GM19238 (cell line): ENCODE results near the gene CFTR.
"Not testable (repeated sequence)": the region's sequence is repeated elsewhere in the genome, so short reads cannot be mapped to it uniquely, and the experiment has no call there.

Source experiments
- DNase-seq: peaks from one replicate; pipeline ENCODE4 v3.0.0; 2011; ENCODE audit warnings: low spot score; ENCODE audit not compliant: insufficient read length

CFTR gene

GRCh38 chr7:117479225-117480054, at the start of gene CFTR:
TSS of gene CFTR (plus strand) at chr7:117480025. CDS start at chr7:117480095, 70 bp downstream.
- DNase-seq = no peak

DNA sequence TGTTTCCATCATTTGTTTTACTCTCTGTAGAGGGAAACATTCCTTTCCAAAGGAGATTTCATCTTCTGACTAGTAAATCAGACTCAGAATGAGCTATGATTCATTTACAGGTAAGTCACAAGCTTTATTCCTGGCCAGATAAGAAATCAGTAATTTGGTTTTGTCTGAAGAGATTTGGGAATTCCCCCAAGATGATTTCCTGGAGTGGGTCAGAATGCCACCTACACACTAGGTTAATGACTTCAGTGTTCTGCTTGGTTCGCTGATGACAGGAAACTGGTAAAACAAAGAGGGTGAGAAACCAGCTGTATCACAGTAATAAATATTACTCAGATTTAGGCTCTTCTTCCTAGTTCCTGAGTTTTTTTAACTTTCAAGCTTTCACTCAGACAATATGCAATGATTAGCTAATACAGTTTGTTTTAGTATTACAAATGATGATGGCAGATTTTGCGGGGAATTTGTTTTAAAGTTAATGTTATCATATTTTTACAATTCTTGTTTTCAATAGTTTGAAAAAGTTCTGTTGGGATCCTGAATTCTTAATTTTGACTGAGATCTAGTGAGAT, 44.3 kb upstream of the CFTR start:
- DNase-seq = no peak

DNA sequence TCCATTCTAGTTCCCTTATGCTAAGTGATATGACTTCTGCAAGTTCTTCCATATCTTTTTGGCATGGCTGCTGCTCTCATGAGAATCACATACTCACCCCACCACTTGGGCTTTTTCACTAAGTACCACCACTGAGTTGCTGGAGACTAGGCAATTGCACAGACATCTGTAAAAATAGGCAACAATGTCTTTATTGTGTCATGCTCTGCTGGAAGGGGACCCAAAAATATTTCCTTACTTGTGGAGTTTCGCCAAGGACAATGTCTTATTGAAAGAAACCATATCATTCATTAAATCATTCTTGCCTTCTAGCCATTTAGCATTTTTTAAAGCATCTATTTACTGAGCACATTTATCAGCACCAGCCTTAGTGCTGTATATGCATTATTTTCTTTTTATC, 35.2 kb upstream of the CFTR start:
- no peak for DNase-seq

- no peak for DNase-seq
Observed at GRCh38 chr7:117445206-117445605, 34.6 kb upstream of the CFTR start.

DNA sequence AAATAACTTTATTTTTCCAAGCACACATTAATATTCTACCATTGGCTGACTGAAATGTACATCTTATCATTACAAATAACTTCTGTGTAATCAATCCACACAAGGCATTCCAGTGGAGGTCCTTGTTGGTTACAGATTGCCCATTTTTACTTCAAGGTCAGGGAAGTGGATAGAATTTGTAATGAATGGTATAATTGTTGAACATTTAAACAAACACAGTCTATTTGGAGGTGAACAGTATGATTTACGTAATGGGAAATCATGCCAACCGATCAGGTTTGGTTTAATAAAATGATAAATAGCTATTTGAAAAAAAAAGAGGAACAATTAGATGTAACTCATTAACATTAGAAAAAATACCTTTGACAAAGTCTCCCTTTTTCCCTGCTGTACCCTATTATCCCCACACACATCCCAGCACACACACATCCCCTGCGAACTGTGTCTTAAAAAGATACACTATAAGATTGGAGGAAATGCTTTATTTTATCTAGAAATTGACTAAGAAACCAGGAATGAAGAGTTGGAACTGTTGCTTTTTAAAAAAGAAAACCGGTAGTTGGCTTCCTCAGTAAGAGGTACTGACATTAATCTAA, 33.5 kb upstream of the CFTR start:
- DNase-seq = no peak

DNA sequence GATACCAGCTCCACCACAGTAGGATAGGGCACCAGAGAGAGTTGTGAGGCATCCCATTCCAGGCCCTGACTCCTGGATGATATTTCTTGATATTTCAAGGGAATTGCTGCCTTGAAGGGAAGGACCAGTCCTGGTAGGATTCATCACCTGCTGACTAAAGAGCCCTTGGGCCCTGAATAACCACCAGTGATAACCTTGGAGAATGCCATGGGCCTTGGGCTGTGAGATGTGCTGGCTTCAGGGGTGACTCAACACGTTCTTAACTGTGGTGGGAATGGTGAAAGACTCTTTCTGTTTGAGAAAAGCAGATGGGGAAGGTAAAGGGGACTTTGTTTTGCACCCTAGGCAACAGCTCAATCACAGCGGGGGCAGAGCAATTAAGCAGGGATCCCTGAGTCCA, 31.2 kb upstream of the CFTR start:
- DNase-seq = no peak

DNA sequence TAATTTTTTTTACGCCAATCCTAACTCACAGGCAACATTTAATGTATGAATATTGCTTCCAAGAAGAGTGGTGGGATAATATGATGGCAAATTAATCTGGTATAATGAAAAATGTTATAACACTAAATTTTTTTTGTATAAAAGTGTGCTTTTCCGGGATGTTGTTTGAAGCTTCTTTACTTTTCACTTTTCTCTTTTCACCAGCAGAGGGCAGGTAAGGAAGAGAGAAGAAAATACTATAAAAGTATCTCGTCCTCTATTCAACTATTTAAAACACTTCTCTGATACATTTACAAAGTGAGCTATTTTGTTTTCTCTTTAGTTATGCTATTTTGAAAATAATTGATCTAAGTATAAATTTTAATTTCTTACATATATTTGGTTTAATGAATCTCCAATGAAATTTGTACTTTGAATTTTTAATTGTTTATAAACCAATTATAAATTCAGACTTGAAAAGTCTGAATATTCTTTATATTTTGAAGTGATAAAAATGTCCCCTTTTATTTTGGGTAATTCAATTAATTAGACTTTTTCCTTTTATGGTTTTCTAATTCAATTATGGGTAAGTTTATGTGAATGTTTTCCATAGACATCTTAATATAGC, 20.7 kb upstream of the CFTR start:
- DNase-seq = no peak

DNA sequence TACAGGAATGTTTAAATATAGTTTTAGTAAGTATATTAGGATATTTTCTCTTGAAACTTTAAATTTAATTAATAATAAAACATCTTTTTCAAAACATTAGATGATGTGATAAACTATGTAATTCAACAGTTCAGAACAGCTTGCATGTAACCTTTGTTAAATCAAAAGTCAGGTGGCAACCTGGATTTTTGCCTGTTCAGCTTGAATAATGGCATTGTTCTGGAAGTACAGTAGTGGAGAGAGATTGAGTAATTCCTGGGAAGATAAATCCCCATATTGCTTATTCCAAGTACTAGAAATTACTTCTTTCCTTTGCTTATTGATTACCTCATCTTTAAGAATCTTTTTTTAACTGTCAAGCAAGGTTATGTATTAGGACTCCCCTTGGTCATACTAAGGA, 20.1 kb upstream of the CFTR start:
- no peak for DNase-seq

GRCh38 chr7:117460815-117461214, 19.0 kb upstream of the CFTR start:
- not testable (repeated sequence) for DNase-seq

- DNase-seq = no peak
Observed at GRCh38 chr7:117468174-117468573, 11.7 kb upstream of the CFTR start.

DNA sequence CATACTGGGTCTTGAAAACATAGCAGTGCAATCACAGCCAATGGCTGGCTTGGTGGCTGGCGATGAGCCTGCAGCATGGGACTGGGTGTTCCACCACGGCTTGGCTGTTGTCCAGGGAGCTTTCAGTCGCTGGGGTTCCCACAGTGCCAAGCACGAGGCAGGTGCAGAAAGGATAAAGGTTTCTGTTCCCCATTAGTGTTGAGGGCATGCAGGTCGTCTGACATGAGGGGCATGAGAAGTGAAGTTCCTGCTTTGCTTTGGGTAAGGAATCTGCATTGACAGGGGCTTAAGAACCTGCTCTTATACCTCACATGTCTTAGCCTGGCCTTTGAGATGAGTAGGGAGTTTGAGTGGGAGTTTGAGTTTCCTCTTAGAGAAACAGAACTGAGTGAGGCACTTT, 9.0 kb upstream of the CFTR start:
- DNase-seq = no peak

- no peak for DNase-seq
Observed at GRCh38 chr7:117472335-117472734, 7.5 kb upstream of the CFTR start.

DNA sequence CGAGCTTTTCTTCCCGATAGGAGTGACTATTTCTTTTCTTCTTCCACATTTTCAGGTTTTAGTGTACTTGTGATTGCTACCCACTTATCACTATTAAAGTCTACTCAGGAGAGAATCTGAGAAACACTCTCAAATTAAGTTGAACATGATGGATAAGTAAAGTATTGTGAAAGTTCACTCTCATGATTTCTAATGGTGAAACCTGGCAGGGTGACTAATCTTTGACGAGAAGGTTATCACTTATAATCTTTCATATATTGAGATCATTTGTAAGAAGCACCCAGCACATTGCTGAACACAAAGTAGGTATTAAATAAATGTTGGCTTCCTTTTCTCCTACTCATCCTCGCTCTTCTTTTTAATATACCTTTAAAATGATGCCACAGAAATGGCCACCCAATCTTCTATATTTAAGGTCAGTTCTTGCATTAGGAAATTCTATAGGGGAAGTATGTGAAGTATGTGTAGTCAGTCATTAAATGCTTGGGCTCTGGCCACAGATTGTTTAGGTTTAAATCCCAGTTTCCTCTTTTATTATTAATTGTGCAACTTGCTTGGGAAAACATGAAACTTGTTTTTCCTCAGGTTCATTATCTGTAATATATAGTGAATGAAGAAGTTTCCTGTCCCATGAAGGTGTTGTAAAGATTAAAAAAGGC, 3.1 kb upstream of the CFTR start:
- DNase-seq = no peak

DNA sequence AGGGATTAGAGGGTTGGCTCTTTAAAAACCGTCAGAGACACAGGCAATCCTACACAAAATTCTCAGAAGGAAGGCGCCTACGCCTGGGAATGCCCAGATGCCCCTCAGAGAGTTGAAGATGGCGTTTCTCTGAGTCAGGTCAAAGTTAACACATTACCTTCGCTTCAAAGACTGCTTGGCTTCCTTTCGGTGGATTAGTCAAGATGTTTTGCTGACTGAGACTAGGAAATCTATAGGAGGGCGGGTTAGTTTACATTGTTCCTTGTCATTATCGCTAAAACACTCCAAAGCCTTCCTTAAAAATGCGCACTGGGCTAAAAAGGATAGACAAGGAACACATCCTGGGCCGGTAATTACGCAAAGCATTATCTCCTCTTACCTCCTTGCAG, 995 bp upstream of the CFTR start:
- DNase-seq = no peak

DNA sequence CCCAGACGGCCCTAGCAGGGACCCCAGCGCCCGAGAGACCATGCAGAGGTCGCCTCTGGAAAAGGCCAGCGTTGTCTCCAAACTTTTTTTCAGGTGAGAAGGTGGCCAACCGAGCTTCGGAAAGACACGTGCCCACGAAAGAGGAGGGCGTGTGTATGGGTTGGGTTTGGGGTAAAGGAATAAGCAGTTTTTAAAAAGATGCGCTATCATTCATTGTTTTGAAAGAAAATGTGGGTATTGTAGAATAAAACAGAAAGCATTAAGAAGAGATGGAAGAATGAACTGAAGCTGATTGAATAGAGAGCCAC, 184 bp downstream of the CFTR start:
- no peak for DNase-seq

GRCh38 chr7:117480978-117481377, 1.2 kb downstream of the CFTR start:
- no peak for DNase-seq

DNA sequence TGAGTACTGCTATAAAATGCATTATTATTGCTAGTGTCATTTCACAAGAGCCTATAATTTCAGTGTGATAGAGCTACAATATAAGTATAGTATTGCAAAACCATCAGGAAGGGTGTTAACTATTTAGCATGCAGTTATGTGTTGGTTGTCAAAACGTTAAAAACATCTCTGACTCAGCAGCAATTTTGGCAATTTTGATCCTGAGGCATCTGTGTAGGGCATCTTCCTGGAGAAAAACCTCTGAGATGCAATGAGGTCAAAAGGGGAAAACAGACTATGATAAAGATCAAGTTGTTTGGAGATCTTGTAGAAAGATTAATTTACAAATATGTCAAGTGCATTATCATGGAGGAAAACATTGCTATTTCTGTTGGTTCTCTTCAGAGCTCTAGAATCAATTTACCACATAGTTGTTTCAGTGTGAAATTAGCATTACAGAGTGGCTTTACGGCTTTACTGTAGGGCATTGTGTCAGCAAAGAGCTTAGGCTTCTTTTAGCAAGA, 5.3 kb downstream of the CFTR start:
- no peak for DNase-seq

- no peak for DNase-seq
Observed at GRCh38 chr7:117489016-117489415, 9.2 kb downstream of the CFTR start.

- no peak for DNase-seq
Observed at GRCh38 chr7:117489430-117489829, 9.6 kb downstream of the CFTR start.

DNA sequence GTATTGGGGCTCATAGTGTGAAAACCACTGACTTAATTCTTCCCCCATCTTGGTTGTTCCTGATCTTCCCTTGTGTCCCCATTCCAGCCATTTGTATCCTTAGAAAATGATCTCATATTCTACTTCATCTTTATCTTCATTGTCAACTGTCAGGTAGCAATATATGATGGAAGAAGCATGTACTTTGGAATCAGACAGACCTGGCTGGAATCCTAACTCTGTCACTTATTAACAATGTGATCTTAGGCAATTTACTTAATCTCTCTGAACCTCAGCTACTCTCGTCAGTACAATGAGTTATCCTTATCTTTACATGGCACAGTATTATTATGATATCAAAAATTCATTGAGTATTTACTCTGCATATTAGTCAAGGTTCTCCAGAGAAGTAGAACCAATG, 10.1 kb downstream of the CFTR start:
- no peak for DNase-seq

- DNase-seq = no peak
Observed at GRCh38 chr7:117492649-117493048, 12.8 kb downstream of the CFTR start.

DNA sequence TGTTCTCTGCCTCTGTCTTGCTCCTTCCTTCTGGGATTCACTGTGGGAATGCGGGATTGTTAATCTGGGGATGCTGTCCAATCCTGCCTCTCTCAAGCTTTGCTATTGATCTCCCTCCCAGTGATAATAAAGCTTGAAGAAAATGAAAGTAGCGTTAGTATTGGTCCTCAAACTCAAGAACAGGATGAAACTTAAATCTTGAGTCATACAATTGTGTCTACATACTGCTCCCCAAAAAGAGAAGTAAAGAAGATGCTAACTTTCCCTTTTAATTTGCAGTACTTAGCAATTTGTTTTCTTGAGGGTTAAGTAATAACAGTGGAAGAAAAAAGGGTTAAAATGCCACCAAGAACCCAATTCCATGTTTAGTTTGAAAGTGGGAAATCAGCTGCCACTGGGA, 13.6 kb downstream of the CFTR start:
- no peak for DNase-seq
